ENCODE measurements around the gene GJC3.

GRCh38 chr7:99898836-99899235, 30.6 kb downstream of the GJC3 start:
- TF ChIP-seq, protein P1, sequence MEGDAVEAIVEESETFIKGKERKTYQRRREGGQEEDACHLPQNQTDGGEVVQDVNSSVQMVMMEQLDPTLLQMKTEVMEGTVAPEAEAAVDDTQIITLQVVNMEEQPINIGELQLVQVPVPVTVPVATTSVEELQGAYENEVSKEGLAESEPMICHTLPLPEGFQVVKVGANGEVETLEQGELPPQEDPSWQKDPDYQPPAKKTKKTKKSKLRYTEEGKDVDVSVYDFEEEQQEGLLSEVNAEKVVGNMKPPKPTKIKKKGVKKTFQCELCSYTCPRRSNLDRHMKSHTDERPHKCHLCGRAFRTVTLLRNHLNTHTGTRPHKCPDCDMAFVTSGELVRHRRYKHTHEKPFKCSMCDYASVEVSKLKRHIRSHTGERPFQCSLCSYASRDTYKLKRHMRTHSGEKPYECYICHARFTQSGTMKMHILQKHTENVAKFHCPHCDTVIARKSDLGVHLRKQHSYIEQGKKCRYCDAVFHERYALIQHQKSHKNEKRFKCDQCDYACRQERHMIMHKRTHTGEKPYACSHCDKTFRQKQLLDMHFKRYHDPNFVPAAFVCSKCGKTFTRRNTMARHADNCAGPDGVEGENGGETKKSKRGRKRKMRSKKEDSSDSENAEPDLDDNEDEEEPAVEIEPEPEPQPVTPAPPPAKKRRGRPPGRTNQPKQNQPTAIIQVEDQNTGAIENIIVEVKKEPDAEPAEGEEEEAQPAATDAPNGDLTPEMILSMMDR (IDR thresholded peaks at IDR 0.05): no peak
- TF ChIP-seq POLR2A (IDR thresholded peaks at IDR 0.05): no peak
- no peak for TF ChIP-seq POLR2AphosphoS5 (IDR thresholded peaks at IDR 0.05)
